Tibial nerve (tissue), 4 donors: ENCODE results near the gene PTPRG. TPM values are rescaled to one million over a fixed set of nuclear protein-coding genes. Genes with fewer than 3 reads are reported as not detected.
"Not testable (repeated sequence)": the region's sequence is repeated elsewhere in the genome, so short reads cannot be mapped to it uniquely, and the experiment has no call there.

Experiments used
- DNase-seq, 2 donors: peaks; one replicate each; pipeline ENCODE4 v3.0.0-alpha.2; 2019; ENCODE audit warnings: low spot score in 2 of 2
- H3K27ac ChIP-seq, 4 donors: fragments of 200-600 bp; sonication (generic) in 3 of 4; one replicate each; pipeline ENCODE4 v1.5.1; 2017 to 2019; ENCODE audit warnings: mild to moderate bottlenecking in 1 of 4
- H3K27me3 ChIP-seq, 2 donors: fragments of 200-600 bp; sonication (generic) in 1 of 2; one replicate each; pipeline versions ENCODE4 v1.5.1 to v1.6.0; 2017 to 2019
- H3K36me3 ChIP-seq, 3 donors: fragments of 200-600 bp; sonication (generic); one replicate each; pipeline ENCODE4 v1.5.1; 2018 to 2019
- H3K4me1 ChIP-seq, 4 donors: fragments of 200-600 bp; sonication (generic) in 3 of 4; one replicate each; pipeline ENCODE4 v1.5.1; 2017 to 2019
- H3K4me3 ChIP-seq, 4 donors: fragments of 200-600 bp; sonication (generic) in 3 of 4; one replicate each; pipeline ENCODE4 v1.5.1; 2017 to 2019; ENCODE audit warnings: mild to moderate bottlenecking in 1 of 4, moderate library complexity in 1 of 4
- H3K9me3 ChIP-seq, 4 donors: fragments of 200-600 bp; sonication (generic) in 3 of 4; one replicate each; pipeline ENCODE4 v1.5.1; 2017 to 2019
- CTCF ChIP-seq, 5 experiments: fragments of 200-600 bp in 3 of 5; fragments of 450-650 bp in 2 of 5; sonication (generic) in 3 of 5; IDR thresholded peaks; one replicate each; pipeline ENCODE4 v1.5.1; 2016 to 2019; ENCODE audit warnings: antibody characterized with exemption in 5 of 5, mild to moderate bottlenecking in 3 of 5, moderate library complexity in 2 of 5
- EP300 ChIP-seq, 2 donors: sonication (generic); formaldehyde crosslinking; IDR thresholded peaks; one replicate each; pipeline ENCODE4 v1.6.1; 2017; ENCODE audit warnings: antibody characterized with exemption in 2 of 2, mild to moderate bottlenecking in 1 of 2
- POLR2A ChIP-seq, 2 donors: fragments of 450-650 bp; IDR thresholded peaks; one replicate each; pipeline ENCODE4 v1.6.1; 2017; ENCODE audit warnings: antibody characterized with exemption in 2 of 2, mild to moderate bottlenecking in 2 of 2, moderate library complexity in 2 of 2
- WGBS, 2 donors: methylation state at CpG; one replicate each; pipeline ENCODE4 v1.1.5; 2018; 5-methylcytosine and 5-hydroxymethylcytosine counted together
- total RNA-seq, 4 donors: library from RNA; depleted of rRNA; stranded (reverse); fragments of >200 nt; gene quantifications; one replicate each; pipeline ENCODE4 v1.1.0, GENCODE V29; 2016

PTPRG gene
- total RNA-seq, 4 donors from 2014 or later = 112 to 174 (median 121) TPM

- DNase-seq = no peak
Observed at GRCh38 chr3:61714225-61714624, 152.9 kb downstream of the PTPRG start.

GRCh38 chr3:61715886-61716527, 154.6 kb downstream of the PTPRG start:
- TF ChIP-seq CTCF (IDR thresholded peaks at IDR 0.05) (no peak), EP300 (IDR thresholded peaks at IDR 0.05) (no peak), POLR2A (IDR thresholded peaks at IDR 0.05) (no peak)
- H3K27me3 ChIP-seq = no peaks in the 10 kb centered on the region
- peaks cover 0 to 8% (median 0%) of the 10 kb centered on the region in 4 donors for H3K4me1 ChIP-seq
- H3K4me3 ChIP-seq = no peak overlapping the region
- H3K9me3 ChIP-seq = no peaks in the 10 kb centered on the region
- WGBS, 2 donors = 67 to 68% methylated on average over 4 of the region's 4 CpGs
- no peaks in the 10 kb centered on the region for H3K36me3 ChIP-seq
- no peak overlapping the region for H3K27ac ChIP-seq
- DNase-seq = no peak

More at GRCh38 chr3:61714225-61714624, 152.9 kb downstream of the PTPRG start:
- peaks cover 0 to 8% (median 0%) of the 10 kb centered on the region in 4 donors for H3K4me1 ChIP-seq
- TF ChIP-seq POLR2A (IDR thresholded peaks at IDR 0.05) (no peak), EP300 (IDR thresholded peaks at IDR 0.05) (no peak), CTCF (IDR thresholded peaks at IDR 0.05) (no peak)
- H3K9me3 ChIP-seq = no peaks in the 10 kb centered on the region
- H3K36me3 ChIP-seq = no peaks in the 10 kb centered on the region
- WGBS, 2 donors = 92 to 94% methylated on average over 4 of the region's 4 CpGs
- H3K27me3 ChIP-seq = no peaks in the 10 kb centered on the region
- no peak overlapping the region for H3K4me3 ChIP-seq
- H3K27ac ChIP-seq = no peak overlapping the region

GRCh38 chr3:61716693-61717092, 155.3 kb downstream of the PTPRG start:
- not testable (repeated sequence) for H3K4me1 ChIP-seq, DNase-seq, H3K27me3 ChIP-seq, H3K9me3 ChIP-seq, H3K4me3 ChIP-seq, H3K27ac ChIP-seq, H3K36me3 ChIP-seq
- WGBS, 2 donors = 88 to 89% methylated on average over 8 of the region's 8 CpGs

- Histone ChIP-seq H3K4me3 (no peak overlapping the region), H3K27ac (no peak overlapping the region), H3K36me3 (no peaks in the 10 kb centered on the region), H3K4me1 (peaks cover 0 to 8% (median 0%) of the 10 kb centered on the region in 4 donors), H3K9me3 (no peaks in the 10 kb centered on the region), H3K27me3 (no peaks in the 10 kb centered on the region)
- WGBS, 2 donors = 69 to 74% methylated on average over 3 of the region's 3 CpGs
- TF ChIP-seq EP300 (IDR thresholded peaks at IDR 0.05) = no peak
- TF ChIP-seq CTCF (IDR thresholded peaks at IDR 0.05) = no peak
- TF ChIP-seq POLR2A (IDR thresholded peaks at IDR 0.05) = no peak
- DNase-seq = no peak
Observed at GRCh38 chr3:61718565-61718964, 157.2 kb downstream of the PTPRG start.

GRCh38 chr3:61719278-61719977, 158.1 kb downstream of the PTPRG start:
- Histone ChIP-seq H3K9me3 (no peaks in the 10 kb centered on the region), H3K4me1 (peaks cover 0 to 8% (median 0%) of the 10 kb centered on the region in 4 donors), H3K4me3 (no peak overlapping the region), H3K36me3 (no peaks in the 10 kb centered on the region), H3K27ac (no peak overlapping the region), H3K27me3 (no peaks in the 10 kb centered on the region)
- 69 to 73% methylated on average over 8 of the region's 8 CpGs for WGBS, 2 donors
- TF ChIP-seq CTCF (IDR thresholded peaks at IDR 0.05) (no peak), POLR2A (IDR thresholded peaks at IDR 0.05) (no peak), EP300 (IDR thresholded peaks at IDR 0.05) (no peak)
- DNase-seq = no peak
